GM18868 (cell line): ENCODE results near the gene HOXB1.

Source experiments
- ATAC-seq: cut with Tn5 transposase; IDR thresholded peaks from one replicate; pipeline ENCODE4 v1.9.1; 2021; ENCODE audit warnings: mild to moderate bottlenecking, moderate library complexity; ENCODE audit not compliant: unreplicated experiment

HOXB1 gene

GRCh38 chr17:48567646-48568354 lies 37.0 kb upstream of the HOXB1 start:
- ATAC-seq = no peak

DNA sequence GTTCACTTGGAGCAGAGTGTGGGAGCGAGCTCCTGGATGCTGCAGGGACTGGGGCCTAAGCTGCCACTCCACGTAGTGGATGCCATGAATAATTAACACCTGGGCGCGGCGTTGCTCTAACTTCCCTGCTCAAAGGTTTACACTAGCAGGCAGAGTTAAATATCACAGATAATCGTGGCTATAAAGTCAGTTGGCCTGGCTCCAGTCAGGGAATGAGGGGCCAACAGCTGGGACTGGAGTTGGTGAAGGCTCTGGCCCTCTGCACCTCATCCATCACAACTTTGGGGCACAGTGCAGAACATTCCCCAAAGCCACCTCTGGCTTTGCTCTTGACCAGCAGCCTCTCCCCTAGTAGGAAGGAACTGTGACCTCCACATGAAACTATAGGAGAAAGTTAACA lies 36.4 kb upstream of the HOXB1 start:
- ATAC-seq = no peak

GRCh38 chr17:48566717-48567116 lies 35.9 kb upstream of the HOXB1 start:
- no peak for ATAC-seq

DNA sequence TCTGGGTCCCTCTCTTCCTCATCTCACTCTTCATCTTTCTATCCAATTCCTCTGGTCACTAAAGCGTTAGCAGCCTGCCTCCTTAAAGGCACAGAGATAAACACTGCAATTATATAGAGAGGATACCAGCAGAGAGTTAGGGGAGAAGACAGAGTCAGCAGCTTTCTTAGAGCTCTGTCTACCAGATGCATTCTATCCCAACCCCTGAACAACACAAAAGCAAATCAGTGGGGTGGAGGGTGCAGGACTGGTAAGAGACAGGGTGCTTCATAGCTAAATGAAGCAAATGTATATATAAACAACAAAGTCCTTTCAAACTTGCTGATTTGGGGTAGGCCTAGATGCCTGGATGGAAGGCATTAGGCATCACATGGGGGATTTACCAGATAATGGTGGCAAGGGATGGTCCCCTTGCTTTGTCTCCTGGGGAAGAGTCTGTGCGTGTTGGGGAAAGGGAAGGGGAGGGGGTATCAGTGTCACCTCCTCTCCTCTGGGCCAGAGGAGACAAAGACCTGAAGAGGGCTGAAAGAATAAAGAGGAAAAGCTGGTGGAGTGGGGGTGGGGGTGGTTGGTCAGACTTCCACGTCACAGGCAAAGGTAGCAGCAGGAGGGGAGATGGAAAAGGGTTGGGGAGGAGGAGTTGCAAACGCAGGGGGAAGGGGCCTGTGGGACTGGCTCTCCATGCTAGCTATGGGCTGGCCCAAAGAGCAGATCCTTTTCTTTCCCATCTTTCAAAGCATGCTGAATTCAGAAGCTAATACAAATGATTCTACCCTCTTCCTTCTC lies 35.3 kb upstream of the HOXB1 start:
- ATAC-seq = no peak

- ATAC-seq = no peak
Measured at GRCh38 chr17:48565022-48565554, 34.3 kb upstream of the HOXB1 start.

DNA sequence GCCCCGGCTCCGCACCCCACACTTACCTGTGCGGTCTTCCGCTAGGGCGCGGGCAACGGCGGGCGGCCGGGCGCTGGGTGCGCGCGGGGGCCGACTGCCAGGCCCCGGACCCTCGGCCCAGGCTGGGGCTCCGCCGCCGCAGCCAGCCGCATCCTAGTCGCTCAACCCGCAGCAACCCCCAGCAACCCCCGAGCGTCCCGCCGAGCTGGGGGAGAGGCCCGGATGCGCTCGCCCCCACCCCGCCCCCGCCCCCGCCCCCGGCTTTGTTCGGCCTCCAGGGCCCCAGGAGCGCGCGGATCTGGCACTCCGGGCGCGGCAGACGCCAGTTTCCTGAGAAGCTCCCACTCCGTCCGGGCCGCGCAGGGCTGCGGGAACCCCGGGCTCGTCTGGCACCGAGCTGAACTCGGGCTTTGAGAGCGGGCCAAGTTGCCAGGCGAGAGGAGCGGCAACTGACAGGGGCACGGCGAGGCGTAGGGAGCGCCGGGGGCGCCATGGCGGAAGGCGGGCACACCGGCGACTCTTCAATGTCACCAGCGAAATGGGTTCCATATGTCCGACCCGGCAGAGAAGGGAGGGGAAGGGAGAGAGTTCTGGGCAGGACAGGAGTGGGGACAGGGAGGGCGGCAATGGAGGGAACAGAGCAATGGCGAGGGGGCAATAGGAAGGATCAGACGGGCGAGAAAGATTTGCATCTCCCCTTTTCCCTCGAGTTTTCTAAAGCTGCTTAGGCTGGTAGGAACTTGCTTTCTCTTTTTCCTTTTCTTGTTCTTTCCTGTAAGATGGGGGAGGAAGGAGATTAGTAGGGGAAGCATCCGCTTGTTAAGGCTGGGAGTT lies 33.6 kb upstream of the HOXB1 start:
- no peak for ATAC-seq

DNA sequence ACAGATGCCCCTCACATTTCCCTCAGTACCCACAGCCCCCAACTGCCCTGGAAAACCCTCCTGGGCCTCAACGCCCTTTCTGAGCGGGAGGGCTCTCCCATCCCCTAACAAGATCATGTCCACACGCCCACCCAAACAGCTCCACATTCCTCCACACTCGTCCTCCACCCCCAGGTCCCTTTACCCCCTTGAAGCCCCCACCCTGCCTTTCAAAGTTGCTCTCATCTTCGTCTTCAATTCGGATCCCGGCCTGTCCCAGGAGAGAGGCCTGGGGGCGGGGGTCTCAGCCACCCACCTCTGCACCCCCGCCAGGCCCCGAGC lies 33.0 kb upstream of the HOXB1 start:
- ATAC-seq = no peak

- ATAC-seq = no peak
Measured at GRCh38 chr17:48563385-48563838, 32.6 kb upstream of the HOXB1 start.

DNA sequence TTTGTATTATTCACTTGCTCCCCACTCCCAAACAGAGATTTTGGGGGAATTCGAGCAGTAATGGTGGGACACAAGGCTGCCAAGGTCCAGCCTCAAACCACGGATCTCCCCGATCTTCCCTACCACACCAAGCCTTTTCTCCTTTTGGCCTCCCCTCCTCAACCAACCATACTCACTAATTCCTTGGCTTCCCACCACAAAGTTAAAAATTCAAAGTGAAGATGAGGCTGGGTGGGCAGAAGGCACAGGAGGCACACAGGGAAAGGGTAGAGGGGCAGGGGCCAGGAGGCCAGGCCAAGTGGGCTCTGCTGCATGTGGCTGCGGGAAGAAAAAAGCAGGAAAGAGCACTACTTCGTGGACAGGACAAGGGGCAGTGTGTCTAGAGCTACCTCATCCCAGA lies 32.1 kb upstream of the HOXB1 start:
- ATAC-seq = no peak

DNA sequence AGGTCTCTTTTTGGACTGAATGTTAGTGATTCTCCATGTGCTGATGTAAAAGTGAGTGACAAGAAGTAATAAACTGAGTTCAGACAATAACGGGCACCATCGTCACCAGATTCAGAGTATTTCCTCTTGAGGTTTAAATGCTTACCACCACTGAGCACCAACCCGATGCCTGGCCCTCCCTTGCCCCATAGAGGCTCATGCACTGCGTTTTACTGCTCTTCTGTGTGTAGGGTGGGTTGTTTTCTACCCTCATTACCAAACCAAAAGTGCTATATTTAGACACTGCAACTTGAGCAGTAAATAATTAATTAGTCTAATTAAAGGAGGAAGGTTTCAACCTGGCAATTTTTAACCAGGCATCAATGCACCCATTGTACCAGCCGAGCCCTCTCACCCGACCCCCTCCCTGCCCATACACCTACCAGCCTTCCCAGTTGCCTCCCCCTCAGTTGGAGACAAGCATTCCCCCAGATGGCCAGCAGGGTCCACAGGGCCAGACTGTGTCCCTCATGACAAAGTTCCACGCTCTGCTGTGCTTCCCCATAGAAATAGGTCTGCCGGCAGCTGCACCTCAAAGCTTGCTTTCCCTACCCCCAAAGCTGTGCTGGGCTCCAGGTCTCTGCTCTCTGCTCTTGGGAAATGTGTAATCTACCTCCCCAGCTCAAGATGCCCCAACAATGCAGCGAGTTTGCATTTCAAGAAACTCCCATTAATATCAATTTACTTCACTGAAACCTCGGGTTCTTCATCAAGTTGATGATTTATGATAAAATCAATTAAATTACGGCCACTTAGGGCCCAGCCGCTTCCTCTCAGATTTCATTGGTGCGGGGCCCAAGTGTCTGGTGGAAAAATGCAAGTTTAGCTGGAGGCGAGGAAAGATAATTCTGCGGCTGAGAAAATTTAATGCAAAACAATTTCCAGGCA lies 31.3 kb upstream of the HOXB1 start:
- no peak for ATAC-seq

DNA sequence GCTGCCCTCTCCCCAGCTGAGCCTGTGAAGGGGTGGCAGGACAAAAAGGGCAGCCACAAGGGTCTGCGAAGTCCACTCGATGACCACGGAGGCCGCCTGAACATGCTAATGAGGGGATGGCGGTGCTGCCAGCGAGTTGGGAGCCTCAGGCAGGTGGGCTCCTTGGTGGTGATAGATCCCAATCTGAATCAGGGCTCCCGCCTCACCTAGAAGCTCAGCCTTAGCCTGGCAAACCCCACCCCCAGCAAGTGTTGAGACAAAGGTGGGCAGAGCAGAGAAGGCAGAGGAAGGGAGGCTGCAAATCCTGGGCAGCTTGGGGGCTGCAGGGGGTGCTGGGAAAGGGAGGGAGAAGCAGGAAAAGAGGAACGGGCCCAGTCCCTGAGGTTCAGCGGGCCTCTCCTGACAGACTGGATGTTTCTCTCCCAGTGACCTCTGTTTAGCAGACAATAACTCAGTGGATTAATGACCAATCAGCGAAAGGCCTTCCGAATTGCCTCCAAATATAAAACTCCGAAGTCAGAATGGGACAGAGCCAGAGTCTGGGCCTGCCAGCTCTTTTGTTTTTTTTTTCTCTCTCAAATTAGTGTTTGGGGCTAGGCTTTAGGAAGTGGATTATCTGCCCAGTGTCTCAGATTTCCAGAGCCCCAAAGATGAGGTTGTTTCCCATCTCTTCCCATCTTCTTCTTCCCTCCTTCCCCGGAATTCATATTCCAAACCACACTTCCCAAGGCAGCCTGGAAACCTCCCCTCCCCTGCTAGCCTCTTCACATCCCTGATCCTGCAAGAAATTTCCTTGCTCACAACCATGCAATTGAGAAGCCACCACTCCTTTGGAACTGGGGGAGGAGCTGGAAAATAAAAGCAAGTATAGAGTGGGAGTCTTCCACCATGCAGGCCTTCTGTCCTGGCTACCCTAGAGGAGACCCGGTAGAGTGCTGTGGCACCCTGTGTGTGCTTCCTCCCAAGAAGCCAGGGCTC lies 29.3 kb upstream of the HOXB1 start:
- no peak for ATAC-seq

DNA sequence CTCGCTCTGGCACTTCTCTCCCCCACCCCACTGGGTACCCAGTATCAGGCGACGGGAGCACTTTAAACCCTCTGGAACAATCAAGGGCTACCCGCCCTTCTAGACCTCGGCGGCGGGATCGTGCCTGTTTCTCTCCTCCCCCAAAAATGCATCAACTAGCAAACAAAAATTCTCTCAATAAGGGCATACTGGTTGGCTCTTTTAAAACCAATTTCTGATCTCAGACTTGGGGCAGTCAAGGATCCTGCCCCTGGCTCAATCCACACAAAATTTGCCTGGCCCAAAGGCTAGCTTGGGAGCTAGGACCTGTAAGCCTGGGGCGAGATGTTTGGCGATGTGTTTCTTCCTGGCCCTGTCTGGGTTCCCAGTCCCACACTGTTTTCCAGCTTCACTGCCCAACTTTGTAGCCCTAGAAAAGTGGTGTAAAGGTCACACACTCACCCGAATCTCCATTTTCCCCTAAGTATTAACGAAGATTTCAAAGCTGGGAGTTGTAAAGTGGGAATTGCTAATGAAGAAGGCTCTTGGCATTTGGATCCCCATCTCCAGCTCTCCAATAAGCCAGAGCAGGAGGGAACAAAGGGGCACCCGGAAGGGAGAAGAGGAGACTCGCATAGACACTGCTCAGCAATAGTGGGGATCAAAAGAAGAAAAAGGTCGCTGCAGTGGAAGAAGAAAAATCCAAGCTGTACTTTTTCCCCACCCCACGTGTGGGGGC lies 28.5 kb upstream of the HOXB1 start:
- ATAC-seq = no peak

DNA sequence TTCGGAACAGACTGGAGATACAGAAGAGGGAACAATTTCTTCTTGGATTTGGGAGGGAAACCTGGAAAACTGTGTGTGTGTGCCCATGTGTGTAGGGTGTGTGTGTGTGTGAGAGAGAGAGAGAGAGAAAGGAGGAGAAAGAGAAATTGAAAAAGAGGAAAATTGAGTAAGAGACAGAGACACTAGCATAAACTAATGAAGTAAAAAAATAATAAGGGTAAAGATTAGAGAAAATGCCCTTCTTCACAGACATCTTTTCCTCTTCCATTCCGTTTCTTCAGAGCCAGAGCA lies 28.0 kb upstream of the HOXB1 start:
- no peak for ATAC-seq

GRCh38 chr17:48558057-48558830 lies 27.4 kb upstream of the HOXB1 start:
- ATAC-seq = no peak

GRCh38 chr17:48556576-48557401 lies 26.0 kb upstream of the HOXB1 start:
- no peak for ATAC-seq

- ATAC-seq = no peak
Measured at GRCh38 chr17:48556229-48556575, 25.4 kb upstream of the HOXB1 start.
